ENCODE results near the gene ACVR1B. TPM values are rescaled to one million over a fixed set of nuclear protein-coding genes. Genes with fewer than 3 reads are reported as not detected.

The ACVR1B gene
- total RNA-seq, 1 donor from 2014 or later, result 65.7 TPM

DNA sequence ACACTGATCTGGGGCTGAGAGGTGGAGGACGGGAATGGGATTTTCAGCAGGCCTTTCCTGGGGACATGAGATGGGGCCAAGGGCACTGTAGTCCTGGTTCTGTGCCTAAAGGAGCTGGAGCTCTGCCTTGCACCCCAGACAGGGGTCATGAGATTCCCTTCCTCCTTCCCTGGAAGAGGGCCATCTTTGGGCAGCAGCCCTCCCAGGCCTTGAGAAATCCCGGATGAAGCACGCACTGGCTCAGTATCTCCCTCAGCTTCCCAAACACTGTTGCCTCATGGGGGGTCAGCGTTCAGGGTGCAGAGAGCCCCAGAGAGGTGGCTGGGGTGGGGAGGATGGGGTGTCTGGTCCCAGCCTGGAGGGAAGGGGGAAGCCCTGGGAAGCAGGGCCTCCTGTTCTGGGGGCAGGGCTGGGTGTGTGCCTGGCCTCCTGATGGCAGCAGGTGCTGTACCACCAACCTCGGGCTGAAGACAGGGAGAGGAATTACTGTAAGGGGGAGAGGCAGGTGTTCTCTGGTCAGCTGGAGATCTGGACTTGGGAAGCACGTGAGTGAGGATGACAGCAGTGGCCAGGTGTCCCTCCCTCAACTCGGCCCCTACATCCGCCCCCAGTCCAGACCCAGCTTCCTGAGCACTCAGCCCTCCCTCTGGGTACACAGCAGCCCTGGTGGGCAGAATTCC, 91.3 kb downstream of the ACVR1B start:
- Mint-ChIP-seq H3K4me1 (ENCODE audit: low read depth) (peaks cover 5% of the 10 kb centered on the region), H3K36me3 (ENCODE audit: insufficient read depth) (peaks cover 5% of the 10 kb centered on the region), H3K4me3 (ENCODE audit: low read depth) (no peak overlapping the region), H3K27me3 (no peaks in the 10 kb centered on the region), H3K27ac (no peak overlapping the region), H3K9me3 (ENCODE audit: low read depth) (no peaks in the 10 kb centered on the region)
- no peak for DNase-seq (ENCODE audit: low spot score, unreplicated experiment)
- no peak for TF ChIP-seq CTCF (IDR thresholded peaks at IDR 0.05; ENCODE audit: unreplicated experiment)

- Mint-ChIP-seq H3K27me3 (no peaks in the 10 kb centered on the region), H3K36me3 (ENCODE audit: insufficient read depth) (peaks cover 5% of the 10 kb centered on the region), H3K4me1 (ENCODE audit: low read depth) (peaks cover 3% of the 10 kb centered on the region), H3K27ac (no peak overlapping the region), H3K9me3 (ENCODE audit: low read depth) (no peaks in the 10 kb centered on the region), H3K4me3 (ENCODE audit: low read depth) (no peak overlapping the region)
- no peak for DNase-seq (ENCODE audit: low spot score, unreplicated experiment)
- TF ChIP-seq CTCF (IDR thresholded peaks at IDR 0.05; ENCODE audit: unreplicated experiment), result no peak
Measured at GRCh38 chr12:52043386-52044212, 92.1 kb downstream of the ACVR1B start.

DNA sequence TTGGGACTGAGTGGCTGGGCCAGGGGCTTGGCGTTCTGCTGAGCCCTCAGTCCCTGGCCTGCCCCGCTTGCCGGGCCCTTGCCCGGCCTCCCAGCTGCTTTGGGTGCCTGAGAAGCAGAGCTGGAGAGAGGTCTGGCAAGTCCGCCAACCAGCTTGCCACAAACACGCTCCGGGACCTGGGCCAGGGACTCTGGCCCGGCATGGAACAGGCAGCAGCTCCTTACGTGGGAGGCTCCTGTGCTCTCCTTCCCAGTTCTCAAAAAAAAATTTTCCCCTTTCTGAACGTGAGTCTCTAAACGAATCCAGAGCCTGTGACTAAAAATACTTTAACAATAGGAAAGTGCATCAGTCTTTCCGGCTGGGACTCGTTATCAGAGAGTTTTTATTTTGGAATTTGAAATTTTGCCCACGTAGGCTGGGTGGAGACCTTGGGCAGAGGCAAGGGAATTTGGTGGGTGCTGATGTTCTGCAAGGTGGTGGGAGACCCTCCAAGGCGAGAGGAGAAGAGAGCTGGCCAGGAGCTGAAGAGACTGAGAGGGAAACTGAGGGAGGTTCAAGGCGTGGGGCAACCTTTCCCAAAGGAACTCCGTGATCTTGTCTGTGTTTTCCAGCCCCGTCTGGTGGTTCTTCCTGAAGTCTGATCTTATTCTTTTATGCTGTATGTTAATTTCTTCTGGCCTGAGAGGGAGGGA, 92.9 kb downstream of the ACVR1B start:
- no peak overlapping the region for H3K4me3 Mint-ChIP-seq (ENCODE audit: low read depth)

DNA sequence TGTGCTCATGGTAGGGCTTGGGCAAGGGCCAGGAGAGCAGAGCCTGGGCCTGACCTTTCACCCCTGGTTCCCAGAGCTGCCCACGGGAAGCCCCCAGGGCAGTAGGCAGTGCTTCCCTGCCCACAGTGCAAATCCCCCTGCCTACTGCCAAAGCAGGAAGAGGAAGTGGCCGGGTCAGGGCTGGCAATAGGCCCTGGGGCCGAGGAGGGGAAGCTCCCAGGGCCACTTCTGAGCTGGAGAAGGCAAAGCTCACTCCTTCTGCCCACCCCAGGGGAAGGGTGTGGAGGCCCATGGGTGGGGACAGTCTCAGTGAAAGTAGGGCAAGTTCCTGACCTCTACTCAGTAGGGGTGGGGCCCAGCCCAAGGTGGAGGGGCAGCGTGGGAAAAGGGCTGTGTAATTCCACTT, 94.3 kb downstream of the ACVR1B start:
- Mint-ChIP-seq H3K9me3 (ENCODE audit: low read depth) (no peaks in the 10 kb centered on the region), H3K27me3 (peaks cover 5% of the 10 kb centered on the region), H3K27ac (no peak overlapping the region), H3K4me3 (ENCODE audit: low read depth) (no peak overlapping the region), H3K4me1 (ENCODE audit: low read depth) (peaks cover 14% of the 10 kb centered on the region), H3K36me3 (ENCODE audit: insufficient read depth) (peaks cover 5% of the 10 kb centered on the region)
- no peak for DNase-seq (ENCODE audit: low spot score, unreplicated experiment)
- TF ChIP-seq CTCF (IDR thresholded peaks at IDR 0.05; ENCODE audit: unreplicated experiment), result no peak

More for the DNA sequence above, 92.9 kb downstream of the ACVR1B start:
- Mint-ChIP-seq H3K27ac (peak overlapping the region; percentile 31), H3K27me3 (peaks cover 4% of the 10 kb centered on the region), H3K9me3 (ENCODE audit: low read depth) (no peaks in the 10 kb centered on the region), H3K36me3 (ENCODE audit: insufficient read depth) (peaks cover 5% of the 10 kb centered on the region), H3K4me1 (ENCODE audit: low read depth) (peaks cover 7% of the 10 kb centered on the region)
- DNase-seq (ENCODE audit: low spot score, unreplicated experiment), result no peak
- TF ChIP-seq CTCF (IDR thresholded peaks at IDR 0.05; ENCODE audit: unreplicated experiment), result no peak

Other genes starting within 250 kb of the ACVR1B start
- 44.5 and 46.7 TPM in 2 replicates for gene FIGNL2, start 103.0 kb upstream of the ACVR1B start, total RNA-seq
- 0.14 and 0.44 TPM in 2 replicates for gene ANKRD33, start 63.6 kb upstream of the ACVR1B start, total RNA-seq
- gene ACVRL1, start 44.2 kb upstream of the ACVR1B start, total RNA-seq, result 0.18 TPM in 1 of 2 replicates, not detected in the other
- 12.5 and 15.5 TPM in 2 replicates for gene TAMALIN, start 55.2 kb downstream of the ACVR1B start, total RNA-seq
- 21.7 and 22.8 TPM in 2 replicates for gene NR4A1, start 99.7 kb downstream of the ACVR1B start, total RNA-seq
- gene ATG101, start 118.3 kb downstream of the ACVR1B start, total RNA-seq, result 23.5 and 26.4 TPM in 2 replicates
- not detected in 2 replicates for gene SMIM41, start 128.0 kb downstream of the ACVR1B start, total RNA-seq
- gene KRT80, start 240.3 kb downstream of the ACVR1B start, total RNA-seq, result 0.07 and 0.20 TPM in 2 replicates